Measurements from ENCODE around the gene ZNF763.
"Not testable (repeated sequence)": the region's sequence is repeated elsewhere in the genome, so short reads cannot be mapped to it uniquely, and the experiment has no call there.

The ZNF763 gene

GRCh38 chr19:11964858-11965645 is at the start of gene ZNF763:
ZNF763 (plus strand) TSS chr19:11965040; CDS start chr19:11965209, 169 bp downstream.
- peak within 1 kb of the TSS; percentile 80 to 92 for H3K9ac ChIP-seq (ENCODE audit: low read depth in 1 of 2, low read length in 2 of 2)
- H3K4me3 ChIP-seq (ENCODE audit: low read length in 2 of 2), result peak within 1 kb of the TSS; percentile 98 to 99
- H3K9me3 ChIP-seq (ENCODE audit: control insufficient read depth in 2 of 2, low read length in 2 of 2), result no peaks in the 10 kb centered on the region
- H3K27ac ChIP-seq (ENCODE audit: low read depth in 2 of 2, low read length in 2 of 2), result peak within 1 kb of the TSS; percentile 91 to 94
- peaks cover 8 to 15% of the 10 kb centered on the region in 2 donors for H3K4me1 ChIP-seq (ENCODE audit: control insufficient read depth in 2 of 2, insufficient read depth in 2 of 2, low read length in 2 of 2)
- H3K36me3 ChIP-seq (ENCODE audit: control insufficient read depth in 2 of 2, insufficient read depth in 2 of 2, low read length in 2 of 2), result peaks cover 0 to 3% of the 10 kb centered on the region in 2 donors
- no peaks in the 10 kb centered on the region for H3K27me3 ChIP-seq (ENCODE audit: control insufficient read depth in 2 of 2, insufficient read depth in 2 of 2, low read length in 2 of 2)

DNA sequence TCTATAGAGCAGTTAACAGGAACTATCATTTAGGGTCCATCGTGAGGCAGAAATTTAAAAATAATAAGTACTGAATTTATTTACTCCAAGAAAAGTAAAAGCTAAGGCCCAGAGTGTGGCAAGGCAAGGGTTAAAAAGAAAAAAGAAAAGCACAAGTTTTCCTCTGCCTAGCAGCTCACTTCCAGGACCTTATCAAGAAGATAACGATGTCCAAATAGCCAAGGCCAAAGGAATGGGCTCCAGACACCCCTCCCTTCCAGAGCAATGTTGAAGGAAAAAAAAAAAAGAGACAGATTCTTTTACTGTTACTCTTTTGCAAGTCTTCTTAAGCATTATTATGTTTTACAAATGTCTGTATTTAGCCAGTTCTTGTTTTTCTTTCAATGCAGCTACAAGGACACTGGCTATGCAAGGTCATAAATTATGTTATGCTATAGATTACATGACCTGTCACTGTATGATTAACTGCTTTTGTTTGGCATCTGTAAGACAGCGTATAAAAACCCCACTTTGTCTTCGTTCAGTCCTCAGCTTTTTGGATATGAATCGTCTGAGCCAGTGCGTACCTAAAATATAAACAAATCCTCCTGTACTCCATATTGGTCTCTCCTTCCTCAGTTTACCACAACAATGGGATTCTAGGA is 42.9 kb upstream of the ZNF763 start:
- no peaks in the 10 kb centered on the region for H3K27me3 ChIP-seq (ENCODE audit: control insufficient read depth in 2 of 2, insufficient read depth in 2 of 2, low read length in 2 of 2)
- no peaks in the 10 kb centered on the region for H3K36me3 ChIP-seq (ENCODE audit: control insufficient read depth in 2 of 2, insufficient read depth in 2 of 2, low read length in 2 of 2)

DNA sequence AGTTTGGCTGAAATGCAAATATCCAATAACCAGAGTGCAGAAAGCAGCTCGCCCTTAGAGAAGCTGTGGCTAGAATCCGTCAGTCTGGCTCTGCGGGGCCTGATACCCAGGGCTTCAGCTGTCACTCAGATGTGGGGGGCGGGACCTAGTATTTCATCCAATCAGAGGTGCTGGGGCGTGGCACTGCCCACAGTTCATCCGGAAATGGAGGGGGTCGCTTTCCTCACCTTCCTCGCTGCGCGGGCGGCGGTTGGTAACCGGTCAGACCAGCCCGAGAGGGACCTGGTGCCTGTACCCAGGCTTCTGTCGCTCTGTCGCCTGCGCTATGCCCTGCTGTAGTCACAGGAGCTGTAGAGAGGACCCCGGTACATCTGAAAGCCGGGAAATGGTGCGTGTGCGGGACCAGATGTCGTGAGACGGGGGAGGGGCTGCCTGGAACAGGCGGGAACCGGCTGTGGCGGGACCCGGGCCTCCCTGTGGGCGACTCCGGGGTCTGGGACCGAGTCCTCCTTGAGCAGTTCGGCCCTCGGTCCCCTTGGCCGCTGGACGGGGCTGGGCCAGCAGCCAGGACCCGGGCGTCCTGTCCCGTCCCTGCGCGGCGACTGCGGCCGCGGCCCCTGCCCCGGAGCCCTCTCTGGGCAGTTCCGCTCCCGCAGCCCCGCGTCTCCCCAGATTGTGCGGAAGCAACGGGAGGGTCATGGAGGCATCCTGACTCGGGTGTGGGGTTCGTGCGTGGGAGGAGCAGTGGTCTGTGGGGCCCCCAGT is 39.8 kb upstream of the ZNF763 start, which contains the start of gene ZNF700:
Gene ZNF700 (plus strand): TSS at position 222 of the 765 bp plus-strand sequence. CDS start 104 bp downstream, at position 326.
- Histone ChIP-seq H3K4me3 (ENCODE audit: low read length in 2 of 2) (peak within 1 kb of the TSS; percentile 90 to 95), H3K9me3 (ENCODE audit: control insufficient read depth in 2 of 2, low read length in 2 of 2) (peaks cover under 1 to 2% of the 10 kb centered on the region in 2 donors), H3K9ac (ENCODE audit: low read depth in 1 of 2, low read length in 2 of 2) (peak within 1 kb of the TSS; percentile 92 to 98), H3K36me3 (ENCODE audit: control insufficient read depth in 2 of 2, insufficient read depth in 2 of 2, low read length in 2 of 2) (peaks cover 0 to 8% of the 10 kb centered on the region in 2 donors), H3K4me1 (ENCODE audit: control insufficient read depth in 2 of 2, insufficient read depth in 2 of 2, low read length in 2 of 2) (peaks cover 13 to 17% of the 10 kb centered on the region in 2 donors), H3K27ac (ENCODE audit: low read depth in 2 of 2, low read length in 2 of 2) (peak within 1 kb of the TSS; percentile 98), H3K27me3 (ENCODE audit: control insufficient read depth in 2 of 2, insufficient read depth in 2 of 2, low read length in 2 of 2) (no peaks in the 10 kb centered on the region)

More for the DNA sequence above, 42.9 kb upstream of the ZNF763 start:
- peaks cover 13 to 17% of the 10 kb centered on the region in 2 donors for H3K4me1 ChIP-seq (ENCODE audit: control insufficient read depth in 2 of 2, insufficient read depth in 2 of 2, low read length in 2 of 2)
- H3K9ac ChIP-seq (ENCODE audit: low read depth in 1 of 2, low read length in 2 of 2), result no peak overlapping the region
- no peak overlapping the region for H3K27ac ChIP-seq (ENCODE audit: low read depth in 2 of 2, low read length in 2 of 2)
- H3K4me3 ChIP-seq (ENCODE audit: low read length in 2 of 2), result no peak overlapping the region
- H3K9me3 ChIP-seq (ENCODE audit: control insufficient read depth in 2 of 2, low read length in 2 of 2), result no peaks in the 10 kb centered on the region

DNA sequence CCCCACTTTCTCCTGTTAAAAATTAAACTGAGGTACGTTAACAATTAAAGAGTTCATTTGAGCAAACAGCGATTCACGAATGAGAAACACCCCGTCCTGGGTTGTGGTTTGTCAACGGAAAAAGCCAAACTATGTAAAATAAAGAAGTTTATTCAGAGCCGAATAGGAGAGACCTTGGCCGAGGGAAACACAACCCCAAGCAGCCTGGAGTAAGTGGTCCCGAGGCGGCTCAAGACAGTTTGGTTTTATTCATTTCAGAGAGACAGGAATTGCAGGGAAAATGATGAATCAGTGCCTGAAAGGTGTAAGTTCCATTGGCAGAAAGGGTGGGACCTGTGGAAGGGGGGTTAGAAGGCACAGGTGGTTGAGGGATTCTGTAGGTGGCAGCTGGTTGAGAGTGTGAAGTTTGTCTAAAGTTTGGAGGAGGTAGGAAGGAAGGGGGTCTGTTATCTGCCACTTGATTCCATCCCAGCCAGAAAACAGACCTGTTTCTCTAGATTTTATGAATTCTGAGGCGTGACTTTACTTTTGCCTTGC is 39.1 kb upstream of the ZNF763 start:
- Histone ChIP-seq H3K4me1 (ENCODE audit: control insufficient read depth in 2 of 2, insufficient read depth in 2 of 2, low read length in 2 of 2) (peaks cover 13 to 17% of the 10 kb centered on the region in 2 donors), H3K9ac (ENCODE audit: low read depth in 1 of 2, low read length in 2 of 2) (peak overlapping the region; percentile 92 to 98), H3K27ac (ENCODE audit: low read depth in 2 of 2, low read length in 2 of 2) (peak overlapping the region; percentile 98), H3K36me3 (ENCODE audit: control insufficient read depth in 2 of 2, insufficient read depth in 2 of 2, low read length in 2 of 2) (peaks cover 0 to 11% of the 10 kb centered on the region in 2 donors), H3K4me3 (ENCODE audit: low read length in 2 of 2) (peak overlapping the region; percentile 90 to 95)
- not testable (repeated sequence) for H3K9me3 ChIP-seq (ENCODE audit: control insufficient read depth in 2 of 2, low read length in 2 of 2); H3K27me3 ChIP-seq (ENCODE audit: control insufficient read depth in 2 of 2, insufficient read depth in 2 of 2, low read length in 2 of 2)

DNA sequence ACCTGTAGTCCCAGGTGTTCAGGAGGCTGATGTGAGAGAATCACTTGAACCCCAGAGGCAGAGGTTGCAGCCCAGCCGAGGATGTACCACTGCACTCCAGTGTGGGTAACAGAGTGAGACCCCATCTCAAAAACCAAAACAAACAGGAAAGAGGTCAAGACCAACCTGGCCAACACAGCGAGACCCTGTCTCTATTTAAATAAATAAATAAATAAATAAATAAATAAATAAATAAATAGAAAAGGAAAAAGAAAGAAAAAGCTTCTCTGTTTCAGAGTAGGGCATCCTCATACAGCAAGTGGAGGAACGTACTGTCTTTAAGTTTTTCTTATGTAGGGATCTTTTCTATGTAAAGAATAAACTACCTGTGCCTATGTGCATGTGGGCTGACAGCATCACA is 37.6 kb upstream of the ZNF763 start:
- H3K36me3 ChIP-seq (ENCODE audit: control insufficient read depth in 2 of 2, insufficient read depth in 2 of 2, low read length in 2 of 2), result peaks cover 0 to 18% of the 10 kb centered on the region in 2 donors
- H3K27me3 ChIP-seq (ENCODE audit: control insufficient read depth in 2 of 2, insufficient read depth in 2 of 2, low read length in 2 of 2), result no peaks in the 10 kb centered on the region
- peaks cover 2 to 4% of the 10 kb centered on the region in 2 donors for H3K9me3 ChIP-seq (ENCODE audit: control insufficient read depth in 2 of 2, low read length in 2 of 2)
- H3K27ac ChIP-seq (ENCODE audit: low read depth in 2 of 2, low read length in 2 of 2), result no peak overlapping the region
- H3K4me3 ChIP-seq (ENCODE audit: low read length in 2 of 2), result no peak overlapping the region
- H3K9ac ChIP-seq (ENCODE audit: low read depth in 1 of 2, low read length in 2 of 2), result no peak overlapping the region
- H3K4me1 ChIP-seq (ENCODE audit: control insufficient read depth in 2 of 2, insufficient read depth in 2 of 2, low read length in 2 of 2), result peaks cover 13 to 17% of the 10 kb centered on the region in 2 donors

DNA sequence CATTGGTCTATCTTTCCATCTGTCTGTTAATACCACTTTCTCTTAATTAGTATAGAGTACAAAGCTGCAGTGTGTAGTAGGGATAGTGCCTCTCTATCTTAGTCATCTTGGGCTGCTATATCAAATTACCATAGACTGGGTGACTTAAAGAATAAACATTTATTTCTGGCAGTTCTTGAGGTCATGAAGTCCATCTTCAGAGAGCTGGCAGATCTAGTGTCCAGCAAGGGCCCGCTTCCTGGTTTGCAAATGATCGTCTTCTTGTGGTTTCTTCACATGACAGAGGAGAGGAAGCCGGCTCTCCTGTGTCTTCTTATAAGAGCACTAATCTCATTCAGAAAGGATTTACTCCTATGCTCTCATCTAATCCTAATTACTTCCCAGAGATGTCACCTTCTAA is 33.8 kb upstream of the ZNF763 start:
- peaks cover 0 to 5% of the 10 kb centered on the region in 2 donors for H3K4me1 ChIP-seq (ENCODE audit: control insufficient read depth in 2 of 2, insufficient read depth in 2 of 2, low read length in 2 of 2)
- no peaks in the 10 kb centered on the region for H3K27me3 ChIP-seq (ENCODE audit: control insufficient read depth in 2 of 2, insufficient read depth in 2 of 2, low read length in 2 of 2)
- H3K9ac ChIP-seq (ENCODE audit: low read depth in 1 of 2, low read length in 2 of 2), result no peak overlapping the region
- H3K36me3 ChIP-seq (ENCODE audit: control insufficient read depth in 2 of 2, insufficient read depth in 2 of 2, low read length in 2 of 2), result peaks cover 0 to 21% of the 10 kb centered on the region in 2 donors
- H3K4me3 ChIP-seq (ENCODE audit: low read length in 2 of 2), result no peak overlapping the region
- peaks cover 5 to 13% of the 10 kb centered on the region in 2 donors for H3K9me3 ChIP-seq (ENCODE audit: control insufficient read depth in 2 of 2, low read length in 2 of 2)
- no peak overlapping the region for H3K27ac ChIP-seq (ENCODE audit: low read depth in 2 of 2, low read length in 2 of 2)

DNA sequence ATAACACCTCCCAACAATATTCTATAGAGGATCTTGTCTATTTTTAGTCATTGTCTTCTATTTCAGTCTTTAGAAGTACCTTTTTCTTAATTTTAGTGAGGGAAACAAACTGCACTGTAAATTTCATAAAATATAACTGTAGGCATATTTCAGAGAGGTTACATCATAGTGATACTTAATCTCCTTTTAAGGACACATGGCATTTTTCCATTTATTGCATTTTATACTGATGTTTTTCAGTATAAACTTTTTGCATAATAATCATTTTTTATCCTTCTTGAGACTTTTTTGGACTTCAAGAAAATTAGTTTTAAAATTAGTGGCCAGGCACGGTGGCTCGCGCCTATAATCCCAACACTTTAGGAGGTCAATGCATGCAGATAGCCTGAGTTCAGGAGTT is 33.3 kb upstream of the ZNF763 start:
- H3K9ac ChIP-seq (ENCODE audit: low read depth in 1 of 2, low read length in 2 of 2), result no peak overlapping the region
- H3K36me3 ChIP-seq (ENCODE audit: control insufficient read depth in 2 of 2, insufficient read depth in 2 of 2, low read length in 2 of 2), result peaks cover 0 to 21% of the 10 kb centered on the region in 2 donors

DNA sequence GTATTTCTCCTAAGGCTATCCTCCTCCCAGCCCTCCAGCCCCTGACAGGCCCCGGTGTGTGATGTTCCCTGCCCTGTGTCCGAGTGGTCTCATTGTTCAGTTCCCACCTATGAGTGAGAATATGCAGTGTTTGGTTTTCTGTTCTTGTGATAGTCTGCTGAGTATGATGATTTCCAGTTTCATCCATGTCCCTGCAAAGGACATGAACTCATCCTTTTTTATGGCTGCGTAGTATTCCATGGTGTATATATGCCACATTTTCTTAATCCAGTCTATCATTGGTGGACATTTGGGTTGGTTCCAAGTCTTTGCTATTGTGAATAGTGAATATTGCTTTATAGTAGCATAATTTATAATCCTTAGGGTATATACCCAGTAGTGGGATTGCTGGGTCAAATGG is 29.0 kb upstream of the ZNF763 start:
- not testable (repeated sequence) for H3K9ac ChIP-seq (ENCODE audit: low read depth in 1 of 2, low read length in 2 of 2); H3K27me3 ChIP-seq (ENCODE audit: control insufficient read depth in 2 of 2, insufficient read depth in 2 of 2, low read length in 2 of 2); H3K27ac ChIP-seq (ENCODE audit: low read depth in 2 of 2, low read length in 2 of 2); H3K4me1 ChIP-seq (ENCODE audit: control insufficient read depth in 2 of 2, insufficient read depth in 2 of 2, low read length in 2 of 2); H3K4me3 ChIP-seq (ENCODE audit: low read length in 2 of 2)
- peaks cover 11 to 12% of the 10 kb centered on the region in 2 donors for H3K9me3 ChIP-seq (ENCODE audit: control insufficient read depth in 2 of 2, low read length in 2 of 2)
- H3K36me3 ChIP-seq (ENCODE audit: control insufficient read depth in 2 of 2, insufficient read depth in 2 of 2, low read length in 2 of 2), result peaks cover 10 to 13% of the 10 kb centered on the region in 2 donors

More for the DNA sequence above, 33.3 kb upstream of the ZNF763 start:
- H3K9me3 ChIP-seq (ENCODE audit: control insufficient read depth in 2 of 2, low read length in 2 of 2), result peaks cover 5 to 13% of the 10 kb centered on the region in 2 donors
- peaks cover 0 to 4% of the 10 kb centered on the region in 2 donors for H3K4me1 ChIP-seq (ENCODE audit: control insufficient read depth in 2 of 2, insufficient read depth in 2 of 2, low read length in 2 of 2)
- H3K4me3 ChIP-seq (ENCODE audit: low read length in 2 of 2), result no peak overlapping the region
- H3K27ac ChIP-seq (ENCODE audit: low read depth in 2 of 2, low read length in 2 of 2), result no peak overlapping the region
- no peaks in the 10 kb centered on the region for H3K27me3 ChIP-seq (ENCODE audit: control insufficient read depth in 2 of 2, insufficient read depth in 2 of 2, low read length in 2 of 2)

- H3K9ac ChIP-seq (ENCODE audit: low read depth in 1 of 2, low read length in 2 of 2); H3K27me3 ChIP-seq (ENCODE audit: control insufficient read depth in 2 of 2, insufficient read depth in 2 of 2, low read length in 2 of 2); H3K4me1 ChIP-seq (ENCODE audit: control insufficient read depth in 2 of 2, insufficient read depth in 2 of 2, low read length in 2 of 2); H3K4me3 ChIP-seq (ENCODE audit: low read length in 2 of 2); H3K27ac ChIP-seq (ENCODE audit: low read depth in 2 of 2, low read length in 2 of 2): not testable (repeated sequence)
- H3K9me3 ChIP-seq (ENCODE audit: control insufficient read depth in 2 of 2, low read length in 2 of 2), result peaks cover 26 to 29% of the 10 kb centered on the region in 2 donors
- H3K36me3 ChIP-seq (ENCODE audit: control insufficient read depth in 2 of 2, insufficient read depth in 2 of 2, low read length in 2 of 2), result peaks cover 11 to 24% of the 10 kb centered on the region in 2 donors
Observed at GRCh38 chr19:11938383-11938782, 26.5 kb upstream of the ZNF763 start.
